ENCODE measurements around the gene LCMT2.
A peak's percentile ranks its signal among the peaks of the same experiment; 100 is the strongest.

The LCMT2 gene, protein sequence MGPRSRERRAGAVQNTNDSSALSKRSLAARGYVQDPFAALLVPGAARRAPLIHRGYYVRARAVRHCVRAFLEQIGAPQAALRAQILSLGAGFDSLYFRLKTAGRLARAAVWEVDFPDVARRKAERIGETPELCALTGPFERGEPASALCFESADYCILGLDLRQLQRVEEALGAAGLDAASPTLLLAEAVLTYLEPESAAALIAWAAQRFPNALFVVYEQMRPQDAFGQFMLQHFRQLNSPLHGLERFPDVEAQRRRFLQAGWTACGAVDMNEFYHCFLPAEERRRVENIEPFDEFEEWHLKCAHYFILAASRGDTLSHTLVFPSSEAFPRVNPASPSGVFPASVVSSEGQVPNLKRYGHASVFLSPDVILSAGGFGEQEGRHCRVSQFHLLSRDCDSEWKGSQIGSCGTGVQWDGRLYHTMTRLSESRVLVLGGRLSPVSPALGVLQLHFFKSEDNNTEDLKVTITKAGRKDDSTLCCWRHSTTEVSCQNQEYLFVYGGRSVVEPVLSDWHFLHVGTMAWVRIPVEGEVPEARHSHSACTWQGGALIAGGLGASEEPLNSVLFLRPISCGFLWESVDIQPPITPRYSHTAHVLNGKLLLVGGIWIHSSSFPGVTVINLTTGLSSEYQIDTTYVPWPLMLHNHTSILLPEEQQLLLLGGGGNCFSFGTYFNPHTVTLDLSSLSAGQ

DNA sequence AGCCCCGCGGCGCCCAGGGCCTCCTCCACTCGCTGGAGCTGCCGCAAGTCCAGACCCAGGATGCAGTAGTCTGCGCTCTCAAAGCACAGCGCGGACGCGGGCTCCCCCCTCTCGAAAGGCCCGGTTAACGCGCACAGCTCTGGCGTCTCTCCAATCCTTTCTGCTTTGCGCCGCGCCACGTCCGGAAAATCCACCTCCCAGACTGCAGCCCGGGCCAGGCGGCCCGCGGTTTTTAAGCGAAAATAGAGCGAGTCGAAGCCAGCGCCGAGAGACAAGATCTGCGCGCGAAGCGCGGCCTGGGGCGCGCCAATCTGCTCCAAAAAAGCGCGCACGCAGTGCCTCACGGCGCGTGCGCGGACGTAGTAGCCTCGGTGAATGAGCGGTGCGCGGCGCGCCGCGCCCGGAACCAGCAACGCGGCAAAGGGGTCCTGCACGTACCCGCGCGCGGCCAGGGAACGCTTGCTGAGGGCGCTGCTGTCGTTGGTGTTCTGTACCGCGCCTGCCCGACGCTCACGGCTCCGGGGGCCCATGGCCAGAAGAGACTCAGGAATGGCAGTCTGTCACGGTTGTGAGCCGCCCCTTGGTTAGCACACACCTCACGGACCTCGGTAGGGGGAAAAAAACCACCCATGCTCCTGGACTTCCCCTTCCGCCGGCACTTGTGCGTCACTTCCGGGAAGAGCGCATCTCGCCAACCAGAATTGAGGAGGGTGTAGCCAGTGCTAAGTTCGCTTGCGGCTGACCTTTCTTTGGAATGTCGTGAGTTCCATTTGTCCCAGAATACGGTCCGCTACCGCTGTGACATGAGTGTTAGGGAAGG is at the start of gene LCMT2:
Gene LCMT2 (minus strand): TSS at position 614 of the 820 bp plus-strand sequence. CDS start 84 bp downstream, at position 530.
- H3K27ac Mint-ChIP-seq (ENCODE audit: low read depth) = peak within 1 kb of the TSS; percentile 96

DNA sequence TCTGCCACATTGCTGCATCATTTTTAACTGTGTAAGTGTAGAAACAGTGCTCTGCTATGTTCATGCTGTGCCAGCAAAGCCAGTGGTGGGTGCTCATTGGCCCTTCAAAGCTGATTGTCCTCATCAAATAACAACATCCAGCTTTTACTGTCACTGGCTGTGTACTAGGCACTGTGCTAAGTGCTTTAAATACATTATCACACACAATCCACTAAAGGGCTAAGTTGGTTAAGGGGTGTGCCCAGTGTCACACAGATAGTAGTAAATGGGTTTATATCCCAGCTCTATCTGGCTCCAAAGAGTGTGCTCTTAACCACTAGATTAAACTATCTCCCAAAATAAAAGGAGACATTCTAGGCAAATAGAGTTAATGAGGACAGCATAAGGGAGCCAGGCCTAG is 48.2 kb upstream of the LCMT2 start:
- DNase-seq (ENCODE audit: low spot score in 2 of 2) (no peak), ATAC-seq (replicated peaks; ENCODE audit: extremely low read depth, poor library complexity, severe bottlenecking) (no peak)
- Mint-ChIP-seq H3K9me3 (no peaks in the 10 kb centered on the region), H3K27me3 (no peaks in the 10 kb centered on the region), H3K27ac (ENCODE audit: low read depth) (no peak overlapping the region), H3K36me3 (ENCODE audit: insufficient read depth) (peaks cover 25% of the 10 kb centered on the region), H3K4me1 (peaks cover 5% of the 10 kb centered on the region), H3K4me3 (no peak overlapping the region)

More for the DNA sequence above, at the start of gene LCMT2:
- Mint-ChIP-seq H3K27me3 (no peaks in the 10 kb centered on the region), H3K9me3 (no peaks in the 10 kb centered on the region), H3K4me1 (peaks cover 31% of the 10 kb centered on the region), H3K36me3 (ENCODE audit: insufficient read depth) (peaks cover 23% of the 10 kb centered on the region), H3K4me3 (peak within 1 kb of the TSS; percentile 93)
- ATAC-seq (replicated peaks; ENCODE audit: extremely low read depth, poor library complexity, severe bottlenecking) (peak; percentile 92), DNase-seq (ENCODE audit: low spot score in 2 of 2) (peak; percentile 81 to 87)

DNA sequence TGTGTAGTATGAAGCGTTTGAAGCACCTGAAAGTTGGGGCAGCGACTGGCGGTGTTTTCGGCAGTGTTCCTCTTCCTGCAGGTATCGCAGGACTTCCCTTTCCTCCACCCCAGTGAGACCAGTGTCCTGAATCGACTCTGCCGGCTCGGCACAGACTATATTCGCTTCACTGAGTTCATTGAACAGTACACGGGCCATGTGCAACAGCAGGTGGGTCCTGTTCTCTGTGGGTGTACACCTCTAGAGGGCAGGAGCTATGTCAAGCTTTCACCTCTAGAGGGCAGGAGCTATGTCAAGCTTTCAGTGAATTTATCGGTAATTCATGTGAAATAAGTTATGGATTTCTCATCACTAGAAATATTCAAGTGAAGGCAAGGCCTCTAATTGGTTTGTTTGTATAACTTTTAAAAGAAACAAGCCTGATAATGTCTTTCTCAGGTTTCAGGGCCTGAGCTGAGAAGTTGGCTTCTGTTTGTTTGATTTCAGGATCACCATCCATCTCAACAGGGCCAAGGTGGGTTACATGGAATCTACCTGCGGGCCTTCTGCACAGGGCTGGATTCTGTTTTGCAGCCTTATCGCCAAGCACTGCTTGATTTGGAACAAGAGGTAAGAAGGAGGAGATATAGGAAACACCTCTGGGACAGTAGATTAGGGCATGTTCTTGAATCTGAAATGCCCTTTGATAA is 45.8 kb upstream of the LCMT2 start:
- no peaks in the 10 kb centered on the region for H3K27me3 Mint-ChIP-seq
- no peak overlapping the region for H3K27ac Mint-ChIP-seq (ENCODE audit: low read depth)
- no peak for DNase-seq (ENCODE audit: low spot score in 2 of 2)
- H3K36me3 Mint-ChIP-seq (ENCODE audit: insufficient read depth) = peaks cover 23% of the 10 kb centered on the region
- peaks cover 20% of the 10 kb centered on the region for H3K4me1 Mint-ChIP-seq
- no peaks in the 10 kb centered on the region for H3K9me3 Mint-ChIP-seq
- no peak overlapping the region for H3K4me3 Mint-ChIP-seq
- ATAC-seq (replicated peaks; ENCODE audit: extremely low read depth, poor library complexity, severe bottlenecking) = no peak

DNA sequence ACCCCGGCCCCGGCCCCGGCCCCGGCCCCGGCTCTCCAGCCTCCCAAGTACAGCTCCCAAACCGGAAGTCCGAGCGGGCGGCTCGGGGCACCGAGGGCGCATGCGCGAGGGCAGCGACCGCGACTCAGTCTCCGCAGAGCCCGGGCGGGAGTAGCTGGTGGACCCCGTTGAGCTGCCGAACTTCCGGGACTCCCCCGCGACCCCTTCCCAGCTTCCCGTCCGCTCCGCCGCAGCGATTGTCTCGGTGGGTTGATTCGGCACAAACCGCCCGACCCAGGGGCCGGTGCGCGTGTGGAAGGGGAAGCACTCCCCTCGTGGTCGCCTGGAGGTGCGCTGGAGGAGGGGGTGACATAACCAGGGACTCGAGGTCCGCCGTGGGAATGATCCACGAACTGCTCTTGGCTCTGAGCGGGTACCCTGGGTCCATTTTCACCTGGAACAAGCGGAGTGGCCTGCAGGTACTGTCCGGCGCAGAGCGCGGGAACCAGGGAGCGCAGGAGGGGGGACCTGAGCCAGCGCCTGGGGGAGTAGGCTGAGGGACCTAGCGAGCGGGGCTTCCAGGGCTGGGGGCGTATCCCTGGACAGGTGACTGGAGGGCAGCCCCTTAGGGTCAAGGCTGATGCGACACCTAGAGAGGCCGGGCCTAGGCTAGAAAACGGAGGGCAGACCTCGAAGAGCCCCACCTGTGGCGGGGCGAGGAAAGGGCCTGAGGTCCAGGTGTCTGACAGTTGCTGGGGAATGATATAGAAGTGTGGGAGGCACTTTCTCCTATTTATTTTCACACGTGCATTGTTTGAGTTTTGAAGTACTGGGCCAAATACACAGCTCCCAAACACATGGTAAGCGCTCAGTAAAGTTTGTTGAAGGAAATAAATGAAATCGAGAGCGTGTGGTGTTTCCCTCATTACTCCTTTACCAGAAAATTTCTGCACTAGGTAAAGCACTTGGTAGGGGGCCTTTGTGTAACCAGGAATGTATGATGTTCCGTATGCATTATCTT is 40.9 kb upstream of the LCMT2 start, which contains the start of the genes TUBGCP4 and ZSCAN29:
Gene TUBGCP4 (plus strand): TSS at position 127 of the 1,000 bp plus-strand sequence. CDS start 254 bp downstream, at position 381.
Gene ZSCAN29 (minus strand): TSS at position 69 of the 1,000 bp plus-strand sequence. CDS start 1,130 bp downstream, outside the sequence.
- H3K4me3 Mint-ChIP-seq = peak within 1 kb of the TSS; percentile 88
- H3K27me3 Mint-ChIP-seq = no peaks in the 10 kb centered on the region
- ATAC-seq (replicated peaks; ENCODE audit: extremely low read depth, poor library complexity, severe bottlenecking) = peak; percentile 74
- peaks cover 13% of the 10 kb centered on the region for H3K36me3 Mint-ChIP-seq (ENCODE audit: insufficient read depth)
- H3K27ac Mint-ChIP-seq (ENCODE audit: low read depth) = peak within 1 kb of the TSS; percentile 90
- H3K4me1 Mint-ChIP-seq = peaks cover 53% of the 10 kb centered on the region
- peak; percentile 43 to 50 for DNase-seq (ENCODE audit: low spot score in 2 of 2)
- H3K9me3 Mint-ChIP-seq = peaks cover 3% of the 10 kb centered on the region

DNA sequence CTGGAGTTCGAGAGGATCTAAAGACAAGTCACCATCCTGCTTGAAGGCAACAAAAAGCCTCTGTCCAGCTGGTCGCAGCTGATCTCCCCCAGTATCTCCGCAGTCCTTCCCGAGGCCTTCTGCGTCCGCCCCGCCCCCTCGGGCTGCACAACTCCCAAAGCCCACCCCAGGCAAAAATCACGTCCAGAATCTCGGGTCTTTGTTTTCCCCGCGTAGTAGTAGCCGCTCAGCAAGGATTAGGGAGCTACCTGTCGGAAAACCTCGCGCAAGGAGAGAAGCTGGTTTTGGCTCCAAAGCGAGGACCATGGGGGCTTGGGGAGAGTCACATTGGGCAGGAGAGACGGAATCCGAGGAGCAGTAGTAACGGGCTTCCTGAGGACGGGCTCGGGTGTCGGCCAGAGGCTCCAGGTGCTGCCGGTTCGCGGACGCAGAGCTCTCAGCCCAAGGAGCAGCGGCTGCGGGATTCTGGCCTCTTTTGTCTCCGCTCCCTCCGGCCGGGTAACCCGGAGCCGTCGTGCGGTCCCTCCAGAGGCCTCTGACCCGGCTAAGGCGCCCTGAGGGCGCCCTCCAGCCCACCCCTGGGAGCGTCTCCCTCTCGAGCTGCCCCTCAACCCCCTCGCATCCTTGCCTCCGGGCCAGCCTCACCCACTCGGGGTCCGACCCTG is 40.1 kb upstream of the LCMT2 start:
- ATAC-seq (replicated peaks; ENCODE audit: extremely low read depth, poor library complexity, severe bottlenecking) = peak; percentile 10
- H3K36me3 Mint-ChIP-seq (ENCODE audit: insufficient read depth) = peaks cover 13% of the 10 kb centered on the region
- peaks cover 5% of the 10 kb centered on the region for H3K9me3 Mint-ChIP-seq
- no peak for DNase-seq (ENCODE audit: low spot score in 2 of 2)
- H3K27me3 Mint-ChIP-seq = no peaks in the 10 kb centered on the region
- H3K4me1 Mint-ChIP-seq = peaks cover 56% of the 10 kb centered on the region
- H3K27ac Mint-ChIP-seq (ENCODE audit: low read depth) = peak overlapping the region; percentile 90
- peak overlapping the region; percentile 88 for H3K4me3 Mint-ChIP-seq

- Mint-ChIP-seq H3K9me3 (peaks cover 14% of the 10 kb centered on the region), H3K27ac (ENCODE audit: low read depth) (no peak overlapping the region), H3K4me1 (peaks cover 10% of the 10 kb centered on the region), H3K27me3 (no peaks in the 10 kb centered on the region), H3K4me3 (no peak overlapping the region), H3K36me3 (ENCODE audit: insufficient read depth) (peaks cover 4% of the 10 kb centered on the region)
- no peak for DNase-seq (ENCODE audit: low spot score in 2 of 2)
- ATAC-seq (replicated peaks; ENCODE audit: extremely low read depth, poor library complexity, severe bottlenecking) = no peak
These were observed 31.0 kb upstream of the LCMT2 start for GRCh38 chr15:43361313-43361903.

DNA sequence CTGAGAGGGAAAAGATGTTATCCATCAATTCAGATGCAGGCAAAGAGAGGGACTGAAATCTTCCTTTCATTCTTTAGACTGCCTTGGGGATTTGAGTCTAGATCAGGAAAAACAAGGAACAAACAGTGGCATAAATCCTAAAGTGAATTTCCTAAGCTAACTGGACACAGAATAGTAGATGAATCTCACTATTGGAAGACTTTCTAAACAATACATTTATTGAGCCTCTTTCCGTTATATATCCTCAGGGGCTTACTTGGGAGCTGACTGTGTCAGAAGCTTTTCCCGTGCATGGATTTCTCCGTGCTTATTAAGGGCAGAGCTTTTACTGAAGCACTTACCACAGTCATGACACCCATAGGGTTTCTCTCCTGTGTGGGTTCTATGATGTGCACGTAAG is 30.4 kb upstream of the LCMT2 start:
- Mint-ChIP-seq H3K9me3 (peaks cover 10% of the 10 kb centered on the region), H3K4me1 (peaks cover 6% of the 10 kb centered on the region), H3K27ac (ENCODE audit: low read depth) (no peak overlapping the region), H3K27me3 (no peaks in the 10 kb centered on the region), H3K4me3 (no peak overlapping the region), H3K36me3 (ENCODE audit: insufficient read depth) (peaks cover 4% of the 10 kb centered on the region)
- DNase-seq (ENCODE audit: low spot score in 2 of 2) (no peak), ATAC-seq (replicated peaks; ENCODE audit: extremely low read depth, poor library complexity, severe bottlenecking) (no peak)

DNA sequence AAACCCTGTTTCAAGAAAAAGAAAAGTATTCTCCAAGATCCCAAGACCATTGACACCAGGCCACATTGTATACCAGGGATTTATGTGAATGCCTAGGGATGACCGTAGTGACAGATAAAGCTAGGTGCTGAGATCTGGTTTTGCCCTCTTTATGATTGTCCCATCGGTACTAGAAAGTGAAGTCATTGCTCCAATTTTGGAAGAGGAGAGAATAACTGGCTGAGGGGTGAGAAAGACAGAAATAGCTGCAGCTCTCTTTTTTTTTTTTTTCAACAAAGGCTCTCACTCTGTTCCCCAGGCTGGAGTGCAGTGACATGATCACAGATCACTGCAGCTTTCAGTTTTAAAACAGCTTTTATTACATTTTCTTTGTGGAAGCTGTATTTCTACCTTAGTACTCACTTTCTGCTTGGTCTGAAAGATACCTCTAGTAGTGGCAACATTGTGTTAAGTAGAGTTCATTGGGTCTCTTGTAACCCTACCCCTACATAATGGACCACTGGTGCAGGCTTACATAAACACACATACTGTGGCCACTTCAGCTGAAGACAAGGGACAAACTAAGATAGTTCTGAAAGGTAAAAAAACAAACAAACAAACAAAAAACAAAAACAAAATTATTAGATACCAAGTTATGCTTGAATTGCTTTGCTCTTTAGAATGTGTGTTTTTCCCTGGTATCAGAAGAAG is 22.5 kb upstream of the LCMT2 start:
- Mint-ChIP-seq H3K4me3 (no peak overlapping the region), H3K4me1 (no peaks in the 10 kb centered on the region), H3K27ac (ENCODE audit: low read depth) (no peak overlapping the region), H3K27me3 (no peaks in the 10 kb centered on the region), H3K36me3 (ENCODE audit: insufficient read depth) (peaks cover 3% of the 10 kb centered on the region), H3K9me3 (no peaks in the 10 kb centered on the region)
- ATAC-seq (replicated peaks; ENCODE audit: extremely low read depth, poor library complexity, severe bottlenecking) (no peak), DNase-seq (ENCODE audit: low spot score in 2 of 2) (no peak)

- Mint-ChIP-seq H3K36me3 (ENCODE audit: insufficient read depth) (peaks cover 7% of the 10 kb centered on the region), H3K4me3 (no peak overlapping the region), H3K9me3 (no peaks in the 10 kb centered on the region), H3K27me3 (no peaks in the 10 kb centered on the region), H3K27ac (ENCODE audit: low read depth) (no peak overlapping the region), H3K4me1 (no peaks in the 10 kb centered on the region)
- DNase-seq (ENCODE audit: low spot score in 2 of 2) (no peak), ATAC-seq (replicated peaks; ENCODE audit: extremely low read depth, poor library complexity, severe bottlenecking) (no peak)
These were observed 16.7 kb upstream of the LCMT2 start for GRCh38 chr15:43347114-43347513.

DNA sequence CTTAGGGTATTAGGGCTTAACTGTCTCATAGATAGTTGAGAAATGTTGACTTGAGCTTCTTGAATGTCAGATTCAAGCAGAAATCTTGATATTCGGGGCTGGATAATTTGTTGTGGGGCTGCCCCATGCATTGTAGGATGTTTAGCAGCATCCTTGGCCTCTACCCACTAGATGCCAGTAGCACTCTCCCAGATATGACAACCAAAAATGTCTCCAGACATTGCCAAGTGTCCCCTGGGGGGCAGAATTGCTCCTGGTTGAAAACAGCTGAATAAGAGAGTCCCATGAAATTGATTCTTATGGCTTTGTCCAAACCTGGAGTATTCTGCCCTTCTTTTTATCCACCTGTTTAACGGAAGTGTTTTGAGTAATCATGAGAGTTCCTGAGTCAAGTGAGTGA is 15.9 kb upstream of the LCMT2 start:
- Mint-ChIP-seq H3K36me3 (ENCODE audit: insufficient read depth) (peaks cover 5% of the 10 kb centered on the region), H3K4me3 (no peak overlapping the region), H3K4me1 (no peaks in the 10 kb centered on the region), H3K9me3 (no peaks in the 10 kb centered on the region), H3K27ac (ENCODE audit: low read depth) (no peak overlapping the region), H3K27me3 (no peaks in the 10 kb centered on the region)
- no peak for DNase-seq (ENCODE audit: low spot score in 2 of 2)
- ATAC-seq (replicated peaks; ENCODE audit: extremely low read depth, poor library complexity, severe bottlenecking) = no peak
